Activated CD8-positive, alpha-beta T cell treated with anti-CD3 and anti-CD28 coated beads, Interleukin-2, amount 10 ng/mL, durations not matched to agents 7 days and 5 days (primary cell): ENCODE measurements around the gene ARL6IP6. TPM values are rescaled to one million over a fixed set of nuclear protein-coding genes. Genes with fewer than 3 reads are reported as not detected.
"Not testable (repeated sequence)": the region's sequence is repeated elsewhere in the genome, so short reads cannot be mapped to it uniquely, and the experiment has no call there.

Experiments
- ATAC-seq: fragments of 150-1000 bp; cut with Tn5 transposase; one replicate; pipeline ENCODE4 v1.10.0; 2021; ENCODE audit warnings: moderate library complexity
- CTCF ChIA-PET: fragments of 350-600 bp; sonication (Branson Sonifier 250); formaldehyde crosslinking; loops from one replicate; lab custom pipeline; 2021; ENCODE audit warnings: antibody characterized with exemption; lab: Charles Lee
- POLR2A ChIA-PET: fragments of 350-600 bp; sonication (Branson Sonifier 250); formaldehyde crosslinking; loops from one replicate; lab custom pipeline; 2021; ENCODE audit warnings: antibody characterized with exemption; lab: Charles Lee
- DNase-seq: peaks from one replicate; pipeline ENCODE4 v3.0.0-alpha.2; 2020
- H3K27ac Mint-ChIP-seq: one replicate; pipeline ENCODE4 v1.8.0; 2021; ENCODE audit warnings: mild to moderate bottlenecking, mixed read lengths
- H3K27me3 Mint-ChIP-seq: one replicate; pipeline ENCODE4 v1.8.0; 2021; ENCODE audit warnings: low read depth, mixed read lengths
- H3K36me3 Mint-ChIP-seq: one replicate; pipeline ENCODE4 v1.8.0; 2021; ENCODE audit warnings: low read depth, mixed read lengths
- H3K4me1 Mint-ChIP-seq: one replicate; pipeline ENCODE4 v1.8.0; 2021; ENCODE audit warnings: low read depth, mixed read lengths
- H3K4me3 Mint-ChIP-seq: one replicate; pipeline ENCODE4 v1.8.0; 2021; ENCODE audit warnings: mild to moderate bottlenecking, mixed read lengths
- H3K9me3 Mint-ChIP-seq: one replicate; pipeline ENCODE4 v1.8.0; 2022; ENCODE audit warnings: mixed read lengths; ENCODE audit not compliant: insufficient read depth
- total RNA-seq, 2 experiments: library from RNA; stranded (reverse); gene quantifications; one replicate each; pipeline ENCODE4 v1.2.3, GENCODE V29; 2021

ARL6IP6 gene
- total RNA-seq, 2 experiments from 2014 or later, result 42.9 to 44.4 TPM

- H3K27me3 Mint-ChIP-seq, H3K9me3 Mint-ChIP-seq, H3K27ac Mint-ChIP-seq, H3K4me3 Mint-ChIP-seq, DNase-seq, POLR2A ChIA-PET, ATAC-seq: not testable (repeated sequence)
- CTCF ChIA-PET, result interaction anchor here (0.8 to 1.6 kb wide), 2 partner anchors 8 to 19 kb away, joined by 3 to 6 read pairs; no protein-coding TSS in a partner anchor
- H3K4me1 Mint-ChIP-seq, result peaks cover 39% of the 10 kb centered on the region
- peaks cover 40% of the 10 kb centered on the region for H3K36me3 Mint-ChIP-seq
These were observed 4.2 kb downstream of the ARL6IP6 start for GRCh38 chr2:152722639-152723038.

- Mint-ChIP-seq H3K27ac (no peak overlapping the region), H3K9me3 (no peaks in the 10 kb centered on the region), H3K27me3 (no peaks in the 10 kb centered on the region), H3K4me3 (no peak overlapping the region), H3K4me1 (peaks cover 39% of the 10 kb centered on the region), H3K36me3 (peaks cover 41% of the 10 kb centered on the region)
- DNase-seq (no peak), ATAC-seq (no peak)
- CTCF ChIA-PET, result no interaction called here
- POLR2A ChIA-PET, result no interaction called here
These were observed 5.5 kb downstream of the ARL6IP6 start for GRCh38 chr2:152723918-152724317.

GRCh38 chr2:152729844-152730243, 11.4 kb downstream of the ARL6IP6 start:
- DNase-seq (no peak), ATAC-seq (no peak)
- ChIA-PET CTCF (interaction anchor here (0.7 to 3.5 kb wide), 5 partner anchors 10 to 554 kb away, joined by 3 to 22 read pairs (median 3); partner anchors contain the start of gene ARL6IP6), POLR2A (interaction anchor here (0.6 to 1.0 kb wide), 5 partner anchors 13 to 1317 kb away, joined by 3 to 10 read pairs (median 3); partner anchors contain the start of gene PRPF40A)
- Mint-ChIP-seq H3K27me3 (no peaks in the 10 kb centered on the region), H3K4me3 (no peak overlapping the region), H3K9me3 (no peaks in the 10 kb centered on the region), H3K4me1 (peaks cover 27% of the 10 kb centered on the region), H3K27ac (no peak overlapping the region), H3K36me3 (peaks cover 8% of the 10 kb centered on the region)

GRCh38 chr2:152730591-152731333, 12.3 kb downstream of the ARL6IP6 start:
- ChIA-PET CTCF (interaction anchor here (0.7 to 3.5 kb wide), 5 partner anchors 8 to 732 kb away, joined by 3 to 22 read pairs (median 3); no protein-coding TSS in a partner anchor), POLR2A (interaction anchor here (0.6 to 1.0 kb wide), 3 partner anchors 14 to 1318 kb away, joined by 3 to 10 read pairs (median 3); partner anchors contain the start of gene PRPF40A)
- no peaks in the 10 kb centered on the region for H3K9me3 Mint-ChIP-seq
- peaks cover 27% of the 10 kb centered on the region for H3K4me1 Mint-ChIP-seq
- ATAC-seq (peak; percentile 97), DNase-seq (peak; percentile 70)
- no peak overlapping the region for H3K4me3 Mint-ChIP-seq
- H3K27me3 Mint-ChIP-seq, result no peaks in the 10 kb centered on the region
- peaks cover 12% of the 10 kb centered on the region for H3K36me3 Mint-ChIP-seq
- H3K27ac Mint-ChIP-seq, result no peak overlapping the region

GRCh38 chr2:152737509-152737908, 19.1 kb downstream of the ARL6IP6 start:
- H3K36me3 Mint-ChIP-seq, result peaks cover 42% of the 10 kb centered on the region
- H3K27me3 Mint-ChIP-seq, CTCF ChIA-PET, POLR2A ChIA-PET, H3K4me3 Mint-ChIP-seq, H3K9me3 Mint-ChIP-seq, H3K4me1 Mint-ChIP-seq, H3K27ac Mint-ChIP-seq, ATAC-seq, DNase-seq: not testable (repeated sequence)

GRCh38 chr2:152738438-152738837, 20.0 kb downstream of the ARL6IP6 start:
- Mint-ChIP-seq H3K9me3 (no peaks in the 10 kb centered on the region), H3K27ac (no peak overlapping the region), H3K36me3 (peaks cover 46% of the 10 kb centered on the region), H3K4me1 (peaks cover 3% of the 10 kb centered on the region), H3K4me3 (no peak overlapping the region), H3K27me3 (no peaks in the 10 kb centered on the region)
- ATAC-seq (no peak), DNase-seq (no peak)
- ChIA-PET POLR2A (no interaction called here), CTCF (no interaction called here)

GRCh38 chr2:152739705-152740104, 21.3 kb downstream of the ARL6IP6 start:
- H3K36me3 Mint-ChIP-seq, result peaks cover 45% of the 10 kb centered on the region
- DNase-seq, H3K27ac Mint-ChIP-seq, POLR2A ChIA-PET, H3K4me3 Mint-ChIP-seq, ATAC-seq, H3K4me1 Mint-ChIP-seq, H3K9me3 Mint-ChIP-seq, H3K27me3 Mint-ChIP-seq: not testable (repeated sequence)
- CTCF ChIA-PET, result interaction anchor here (1.0 kb wide), 1 partner anchor 15 kb away, joined by 3 read pairs; no protein-coding TSS in a partner anchor

GRCh38 chr2:152740743-152741328, 22.4 kb downstream of the ARL6IP6 start:
- Mint-ChIP-seq H3K9me3 (no peaks in the 10 kb centered on the region), H3K4me1 (no peaks in the 10 kb centered on the region), H3K27ac (no peak overlapping the region), H3K27me3 (no peaks in the 10 kb centered on the region), H3K36me3 (peaks cover 43% of the 10 kb centered on the region), H3K4me3 (no peak overlapping the region)
- ATAC-seq (peak; percentile 69), DNase-seq (no peak)
- ChIA-PET CTCF (interaction anchor here (0.6 to 1.0 kb wide), 4 partner anchors 10 to 779 kb away, joined by 3 read pairs; no protein-coding TSS in a partner anchor), POLR2A (no interaction called here)

GRCh38 chr2:152743002-152743401, 24.6 kb downstream of the ARL6IP6 start:
- no peak overlapping the region for H3K27ac Mint-ChIP-seq
- no peaks in the 10 kb centered on the region for H3K27me3 Mint-ChIP-seq
- H3K4me1 Mint-ChIP-seq, result no peaks in the 10 kb centered on the region
- DNase-seq (no peak), ATAC-seq (no peak)
- ChIA-PET CTCF (interaction anchor here (0.9 to 3.4 kb wide), 13 partner anchors 12 to 567 kb away, joined by 3 to 22 read pairs (median 4); partner anchors contain the start of genes ARL6IP6, PRPF40A and STAM2), POLR2A (no interaction called here)
- H3K9me3 Mint-ChIP-seq, result no peaks in the 10 kb centered on the region
- peaks cover 32% of the 10 kb centered on the region for H3K36me3 Mint-ChIP-seq
- H3K4me3 Mint-ChIP-seq, result no peak overlapping the region

- CTCF ChIA-PET, H3K4me3 Mint-ChIP-seq, POLR2A ChIA-PET, H3K27me3 Mint-ChIP-seq, H3K9me3 Mint-ChIP-seq, H3K27ac Mint-ChIP-seq, DNase-seq, H3K4me1 Mint-ChIP-seq, ATAC-seq: not testable (repeated sequence)
- peaks cover 37% of the 10 kb centered on the region for H3K36me3 Mint-ChIP-seq
These were observed 29.3 kb downstream of the ARL6IP6 start for GRCh38 chr2:152747751-152748150.

- CTCF ChIA-PET, result interaction anchor here (1.1 to 1.2 kb wide), 2 partner anchors 12 to 15 kb away, joined by 3 to 4 read pairs; no protein-coding TSS in a partner anchor
- Mint-ChIP-seq H3K9me3 (no peaks in the 10 kb centered on the region), H3K4me3 (no peak overlapping the region), H3K4me1 (peaks cover 3% of the 10 kb centered on the region), H3K27ac (no peak overlapping the region), H3K27me3 (no peaks in the 10 kb centered on the region), H3K36me3 (peaks cover 45% of the 10 kb centered on the region)
- POLR2A ChIA-PET, result no interaction called here
- no peak for DNase-seq
- ATAC-seq, result no peak
These were observed 36.6 kb downstream of the ARL6IP6 start for GRCh38 chr2:152755029-152755428.
